ENCODE measurements around the gene PARP14. TPM values are rescaled to one million over a fixed set of nuclear protein-coding genes. Genes with fewer than 3 reads are reported as not detected.
"Not testable (repeated sequence)": the region's sequence is repeated elsewhere in the genome, so short reads cannot be mapped to it uniquely, and the experiment has no call there.

Gene PARP14
- polyA plus RNA-seq, 1 donor from 2014 or later = 22.6 TPM

- no peak overlapping the region for H3K4me3 Mint-ChIP-seq
- H3K9me3 Mint-ChIP-seq = peaks cover 0 to 10% (median 3%) of the 10 kb centered on the region in 3 donors
- no peak overlapping the region for H3K27ac Mint-ChIP-seq
- no peaks in the 10 kb centered on the region for H3K4me1 Mint-ChIP-seq
- no peaks in the 10 kb centered on the region for H3K36me3 Mint-ChIP-seq
- H3K27me3 Mint-ChIP-seq = no peaks in the 10 kb centered on the region
Observed at GRCh38 chr3:122668930-122669730, 11.5 kb upstream of the PARP14 start.

DNA sequence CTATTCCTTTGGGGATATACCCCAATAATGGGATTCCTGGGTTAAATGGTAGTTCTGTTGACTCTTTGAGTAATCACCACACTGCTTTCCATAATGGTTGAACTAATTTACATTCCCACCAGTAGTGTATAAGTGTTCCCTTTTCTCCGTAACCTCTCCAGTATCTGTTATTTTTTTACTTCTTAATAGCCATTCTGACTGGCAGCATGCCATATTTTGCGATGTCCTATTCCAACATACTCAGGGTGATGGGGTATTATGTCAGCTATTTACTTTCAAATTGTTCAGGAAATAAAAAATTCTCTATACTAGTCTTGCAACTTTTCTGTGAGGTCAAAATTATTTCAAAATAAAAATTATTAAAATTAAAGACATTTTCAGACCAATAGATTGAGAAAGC lies 9.1 kb upstream of the PARP14 start:
- H3K4me3 Mint-ChIP-seq = no peak overlapping the region
- H3K4me1 Mint-ChIP-seq = peaks cover 0 to 4% (median 0%) of the 10 kb centered on the region in 3 donors
- H3K27me3 Mint-ChIP-seq = no peaks in the 10 kb centered on the region
- H3K36me3 Mint-ChIP-seq = no peaks in the 10 kb centered on the region
- peaks cover 3 to 13% (median 5%) of the 10 kb centered on the region in 3 donors for H3K9me3 Mint-ChIP-seq
- H3K27ac Mint-ChIP-seq = no peak overlapping the region

DNA sequence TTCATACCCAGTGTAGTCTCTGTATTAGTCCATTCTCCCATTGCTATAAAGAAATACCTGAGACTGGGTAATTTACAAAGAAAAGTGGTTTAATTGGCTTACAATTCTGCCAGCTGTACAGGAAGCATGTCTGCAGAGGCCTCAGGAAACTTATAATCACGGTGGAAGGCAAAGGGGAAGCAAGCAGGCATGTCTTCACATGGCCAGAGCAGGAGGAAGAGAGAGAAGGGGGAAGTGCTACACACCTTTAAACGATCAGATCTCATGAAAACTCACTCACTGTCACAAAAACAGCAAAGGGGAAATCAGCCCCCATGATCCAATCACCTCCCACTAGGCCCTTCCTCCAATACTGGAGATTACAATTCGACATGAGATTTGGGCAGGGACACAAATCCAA lies 6.3 kb upstream of the PARP14 start:
- H3K27ac Mint-ChIP-seq = peak overlapping the region in 2 of 3 donors; percentile 25 to 91
- peak overlapping the region in 1 of 4 donors; percentile 2 for H3K4me3 Mint-ChIP-seq
- H3K4me1 Mint-ChIP-seq = peaks cover 9 to 16% (median 14%) of the 10 kb centered on the region in 3 donors
- H3K9me3 Mint-ChIP-seq = peaks cover 2 to 13% (median 3%) of the 10 kb centered on the region in 3 donors
- no peaks in the 10 kb centered on the region for H3K27me3 Mint-ChIP-seq
- no peaks in the 10 kb centered on the region for H3K36me3 Mint-ChIP-seq

DNA sequence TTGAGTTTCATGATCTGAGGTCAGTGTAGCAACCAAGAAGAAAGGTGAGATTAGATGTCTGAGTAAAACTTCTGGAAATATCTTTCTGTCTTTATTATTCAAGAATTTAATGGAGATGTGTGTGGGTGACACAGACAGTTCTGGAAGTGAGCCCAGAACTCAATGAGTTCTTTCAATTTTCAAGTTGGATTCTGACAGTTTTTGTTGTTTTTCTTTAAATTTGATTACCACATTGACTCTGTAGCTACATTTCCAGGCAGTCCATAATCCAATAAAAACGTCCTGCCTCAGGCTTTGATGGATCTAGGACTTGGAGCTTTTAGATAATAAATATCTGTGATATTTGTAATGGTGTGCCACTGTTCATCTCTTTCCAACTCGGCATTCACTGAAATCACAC lies 3.9 kb upstream of the PARP14 start:
- H3K9me3 Mint-ChIP-seq = peaks cover 2 to 13% (median 3%) of the 10 kb centered on the region in 3 donors
- H3K27ac Mint-ChIP-seq = peak overlapping the region in 1 of 3 donors; percentile 30
- no peak overlapping the region for H3K4me3 Mint-ChIP-seq
- no peaks in the 10 kb centered on the region for H3K36me3 Mint-ChIP-seq
- no peaks in the 10 kb centered on the region for H3K27me3 Mint-ChIP-seq
- H3K4me1 Mint-ChIP-seq = peaks cover 28 to 29% (median 28%) of the 10 kb centered on the region in 3 donors

- H3K27ac Mint-ChIP-seq = peak overlapping the region in 1 of 3 donors; percentile 30
- peaks cover 28 to 32% (median 32%) of the 10 kb centered on the region in 3 donors for H3K4me1 Mint-ChIP-seq
Observed at GRCh38 chr3:122677216-122677615, 3.4 kb upstream of the PARP14 start.

GRCh38 chr3:122678506-122678905 lies 2.1 kb upstream of the PARP14 start:
- H3K4me3 Mint-ChIP-seq = peak overlapping the region; percentile 16 to 98 (median 82)
- H3K9me3 Mint-ChIP-seq = peaks cover 2 to 7% (median 3%) of the 10 kb centered on the region in 3 donors
- H3K27me3 Mint-ChIP-seq = no peaks in the 10 kb centered on the region
- peak overlapping the region; percentile 99 for H3K27ac Mint-ChIP-seq
- peaks cover 2% of the 10 kb centered on the region for H3K36me3 Mint-ChIP-seq
- H3K4me1 Mint-ChIP-seq = peaks cover 40 to 42% (median 42%) of the 10 kb centered on the region in 3 donors

More at GRCh38 chr3:122677216-122677615, 3.4 kb upstream of the PARP14 start:
- Mint-ChIP-seq H3K9me3 (peaks cover 2 to 13% (median 3%) of the 10 kb centered on the region in 3 donors), H3K4me3 (no peak overlapping the region), H3K36me3 (no peaks in the 10 kb centered on the region), H3K27me3 (no peaks in the 10 kb centered on the region)

- Mint-ChIP-seq H3K27ac (peak overlapping the region; percentile 99), H3K4me1 (peaks cover 46 to 49% (median 47%) of the 10 kb centered on the region in 3 donors), H3K4me3 (peak overlapping the region; percentile 96 to 99 (median 97)), H3K9me3 (peaks cover under 1 to 2% (median 1%) of the 10 kb centered on the region in 3 donors), H3K36me3 (peaks cover 2% of the 10 kb centered on the region), H3K27me3 (no peaks in the 10 kb centered on the region)
Observed at GRCh38 chr3:122679085-122679881, 1.4 kb upstream of the PARP14 start.

DNA sequence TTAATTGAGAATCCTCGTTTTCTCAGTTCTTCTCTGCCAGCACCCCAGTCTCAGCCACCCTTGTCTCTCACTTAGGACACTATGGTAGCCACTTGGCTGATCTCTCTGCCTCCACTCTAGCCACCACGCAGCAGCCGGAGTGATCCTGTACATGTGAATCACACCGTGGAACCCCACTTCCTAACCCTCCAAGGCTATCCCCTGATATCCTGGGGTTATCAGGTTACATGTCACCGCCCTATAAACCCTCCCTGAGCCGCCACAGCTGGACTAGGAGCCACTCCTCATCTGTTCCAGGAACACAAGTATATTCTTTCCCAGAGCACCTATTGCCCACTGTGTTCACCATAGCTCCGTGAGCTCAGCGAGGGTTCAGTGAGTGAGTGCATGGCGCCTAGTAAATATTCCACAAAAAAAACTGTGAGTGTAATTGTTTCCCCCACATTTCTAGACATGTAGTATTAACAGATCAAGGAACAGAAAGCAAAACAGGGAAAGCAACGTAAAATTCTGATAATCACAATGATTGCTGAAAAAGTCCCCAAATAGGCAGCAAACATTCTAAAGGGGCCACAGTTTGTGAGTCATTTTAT lies 661 bp upstream of the PARP14 start:
- H3K36me3 Mint-ChIP-seq = peaks cover 2% of the 10 kb centered on the region
- H3K27ac Mint-ChIP-seq = peak overlapping the region; percentile 99
- H3K27me3 Mint-ChIP-seq = no peaks in the 10 kb centered on the region
- H3K9me3 Mint-ChIP-seq = no peaks in the 10 kb centered on the region
- peaks cover 51 to 53% (median 52%) of the 10 kb centered on the region in 3 donors for H3K4me1 Mint-ChIP-seq
- H3K4me3 Mint-ChIP-seq = peak overlapping the region; percentile 96 to 99 (median 97)

DNA sequence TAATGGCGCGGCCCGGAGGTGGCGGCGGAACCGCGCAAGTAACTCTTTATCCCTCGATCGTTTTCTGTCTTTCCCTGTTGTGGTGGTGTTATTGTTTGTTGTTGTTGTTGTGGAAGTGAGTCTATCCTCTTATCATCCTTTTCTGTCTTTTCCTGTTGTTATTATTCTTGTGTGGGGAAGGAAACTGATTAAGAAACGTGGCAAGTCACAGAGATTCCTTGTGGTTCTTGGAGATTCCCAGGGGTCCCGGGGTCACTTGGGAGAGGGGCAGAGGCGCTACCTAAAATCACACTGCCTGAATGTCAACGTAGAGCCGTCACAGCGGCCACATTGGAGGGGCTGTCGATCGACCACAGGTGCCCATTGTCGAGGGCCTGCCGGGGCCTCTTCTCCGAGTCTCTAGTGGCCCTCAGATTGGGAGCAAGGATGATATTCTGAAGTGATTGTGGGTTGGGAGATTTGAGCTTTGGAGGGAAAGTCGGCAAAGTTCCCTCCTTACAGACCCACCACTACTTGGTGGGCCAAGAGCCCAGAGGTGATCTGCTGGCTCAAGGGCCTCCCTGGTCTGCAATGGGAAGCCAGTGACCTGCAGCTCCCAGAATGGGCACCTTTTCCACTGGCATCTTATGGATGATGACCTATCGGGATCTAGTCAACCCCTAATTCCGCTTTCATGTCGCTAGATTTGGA lies 790 bp downstream of the PARP14 start:
- peak overlapping the region; percentile 99 for H3K27ac Mint-ChIP-seq
- peak overlapping the region; percentile 96 to 99 (median 97) for H3K4me3 Mint-ChIP-seq
- no peaks in the 10 kb centered on the region for H3K27me3 Mint-ChIP-seq
- H3K4me1 Mint-ChIP-seq = peaks cover 53 to 56% (median 55%) of the 10 kb centered on the region in 3 donors
- no peaks in the 10 kb centered on the region for H3K9me3 Mint-ChIP-seq
- H3K36me3 Mint-ChIP-seq = peaks cover 2% of the 10 kb centered on the region

GRCh38 chr3:122681974-122682409 lies 1.4 kb downstream of the PARP14 start:
- H3K9me3 Mint-ChIP-seq = no peaks in the 10 kb centered on the region
- H3K27me3 Mint-ChIP-seq = no peaks in the 10 kb centered on the region
- peak overlapping the region; percentile 96 to 99 (median 97) for H3K4me3 Mint-ChIP-seq
- peak overlapping the region; percentile 99 for H3K27ac Mint-ChIP-seq
- H3K36me3 Mint-ChIP-seq = peaks cover 2% of the 10 kb centered on the region
- H3K4me1 Mint-ChIP-seq = peaks cover 53 to 60% (median 60%) of the 10 kb centered on the region in 3 donors

DNA sequence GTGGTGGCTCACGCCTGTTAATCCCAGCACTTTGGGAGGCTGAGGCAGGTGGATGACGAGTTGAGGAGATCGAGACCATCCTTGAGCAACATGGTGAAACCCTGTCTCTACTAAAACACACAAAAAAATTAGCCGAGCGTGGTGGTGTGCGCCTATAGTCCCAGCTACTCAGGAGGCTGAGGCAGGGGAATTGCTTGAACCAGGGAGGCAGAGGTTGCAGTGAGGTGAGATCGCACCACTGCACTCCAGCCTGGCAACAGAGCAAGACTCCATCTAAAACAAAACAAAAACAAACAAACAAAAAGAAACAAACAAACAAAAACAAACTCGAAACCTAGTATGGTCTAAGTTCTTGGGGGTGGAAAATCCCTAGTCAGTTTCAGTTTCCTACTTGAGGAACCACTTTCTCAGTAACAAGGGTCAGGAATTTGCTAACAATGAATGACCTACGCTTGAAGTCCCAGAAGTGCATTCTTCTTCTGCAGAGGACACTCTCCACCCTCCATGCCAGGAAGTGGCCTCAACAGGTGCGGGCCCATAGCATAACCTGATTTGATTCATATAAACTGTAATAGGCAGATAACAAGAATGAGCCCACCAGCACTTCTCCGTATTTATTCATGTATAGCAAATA lies 2.3 kb downstream of the PARP14 start:
- H3K27ac Mint-ChIP-seq = peak overlapping the region; percentile 99
- peak overlapping the region; percentile 96 to 99 (median 97) for H3K4me3 Mint-ChIP-seq
- H3K9me3 Mint-ChIP-seq, H3K27me3 Mint-ChIP-seq, H3K36me3 Mint-ChIP-seq: not testable (repeated sequence)
- H3K4me1 Mint-ChIP-seq = peaks cover 53 to 68% (median 67%) of the 10 kb centered on the region in 3 donors

DNA sequence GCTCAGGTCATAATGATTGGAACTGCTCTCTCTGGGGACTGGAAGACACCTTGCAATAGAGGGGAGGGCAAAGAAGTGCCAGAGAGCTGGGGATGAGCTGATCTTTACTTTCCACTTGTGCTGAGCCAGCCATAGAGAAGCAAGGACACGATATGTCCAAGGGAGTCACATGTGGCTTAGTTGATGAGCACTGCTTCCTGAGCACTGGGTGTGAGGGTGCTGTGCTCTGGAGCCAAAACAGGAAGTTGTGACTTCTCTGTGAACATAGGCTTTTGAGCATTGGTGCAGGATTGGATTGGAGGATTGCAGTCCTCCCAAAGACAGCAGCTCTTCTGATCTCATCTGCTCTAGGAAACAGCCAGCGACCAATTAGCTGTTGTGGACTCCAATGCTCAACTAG lies 6.7 kb downstream of the PARP14 start:
- Mint-ChIP-seq H3K4me3 (peak overlapping the region in 1 of 4 donors; percentile 70), H3K27me3 (no peaks in the 10 kb centered on the region), H3K4me1 (peaks cover 48 to 60% (median 49%) of the 10 kb centered on the region in 3 donors), H3K36me3 (peaks cover 10% of the 10 kb centered on the region), H3K9me3 (no peaks in the 10 kb centered on the region), H3K27ac (peak overlapping the region in 2 of 3 donors; percentile 20 to 67)

GRCh38 chr3:122688996-122689395 lies 8.4 kb downstream of the PARP14 start:
- Mint-ChIP-seq H3K4me1 (peaks cover 43 to 51% (median 47%) of the 10 kb centered on the region in 3 donors), H3K27me3 (no peaks in the 10 kb centered on the region), H3K9me3 (no peaks in the 10 kb centered on the region), H3K36me3 (peaks cover 23% of the 10 kb centered on the region), H3K27ac (no peak overlapping the region), H3K4me3 (peak overlapping the region in 3 of 4 donors; percentile 25 to 75 (median 50))

- H3K27me3 Mint-ChIP-seq = no peaks in the 10 kb centered on the region
- H3K27ac Mint-ChIP-seq = no peak overlapping the region
- peaks cover 43 to 49% (median 47%) of the 10 kb centered on the region in 3 donors for H3K4me1 Mint-ChIP-seq
- peak overlapping the region in 2 of 4 donors; percentile 25 to 75 for H3K4me3 Mint-ChIP-seq
- no peaks in the 10 kb centered on the region for H3K9me3 Mint-ChIP-seq
- peaks cover 28% of the 10 kb centered on the region for H3K36me3 Mint-ChIP-seq
Observed at GRCh38 chr3:122689587-122689986, 8.9 kb downstream of the PARP14 start.
